SU-DHL-6 (cell line): ENCODE data around the gene GATA3.

Experiments used
- CTCF ChIP-seq: fragments of 200-600 bp; sonication (generic); IDR thresholded peaks from one replicate; pipeline ENCODE4 v1.5.1; 2017; ENCODE audit warnings: antibody characterized with exemption, mild to moderate bottlenecking, low read length, moderate library complexity; ENCODE audit not compliant: insufficient read depth, poor library complexity, severe bottlenecking
- EZH2phosphoT487 ChIP-seq: fragments of 200-600 bp; sonication (generic), shearing (Covaris generic); conservative IDR thresholded peaks from 2 replicates; pipeline ENCODE4 v1.6.1; 2018; ENCODE audit warnings: mild to moderate bottlenecking, antibody characterized with exemption, low read length, moderate library complexity, mixed read lengths

GRCh38 chr10:8116474-8116873, 62.0 kb downstream of the GATA3 start:
- no peak for TF ChIP-seq CTCF
- no peak for TF ChIP-seq EZH2phosphoT487
